Mucosa of rectum (tissue), 2 donors: ENCODE data around the gene MLH3.
A peak's percentile ranks its signal among the peaks of the same experiment; 100 is the strongest.

Experiments
- H3K27ac ChIP-seq, 2 donors: one replicate each; pipeline ENCODE4 v1.7.0; 2013; ENCODE audit warnings: inconsistent platforms in 2 of 2, low read depth in 2 of 2, low read length in 2 of 2
- H3K27me3 ChIP-seq, 2 donors: one replicate each; pipeline ENCODE4 v1.7.0; 2013; ENCODE audit warnings: low read length in 2 of 2; ENCODE audit not compliant: control insufficient read depth in 2 of 2, insufficient read depth in 2 of 2
- H3K36me3 ChIP-seq, 2 donors: one replicate each; pipeline ENCODE4 v1.7.0; 2013; ENCODE audit warnings: low read length in 2 of 2; ENCODE audit not compliant: control insufficient read depth in 2 of 2, insufficient read depth in 2 of 2
- H3K4me1 ChIP-seq, 2 donors: one replicate each; pipeline ENCODE4 v1.7.0; 2013; ENCODE audit warnings: low read length in 2 of 2, mild to moderate bottlenecking in 1 of 2; ENCODE audit not compliant: control insufficient read depth in 2 of 2, insufficient read depth in 2 of 2
- H3K4me3 ChIP-seq, 2 donors: one replicate each; pipeline ENCODE4 v1.7.0; 2013; ENCODE audit warnings: low read length in 2 of 2
- H3K9ac ChIP-seq, 2 donors: one replicate each; pipeline ENCODE4 v1.7.0; 2013; ENCODE audit warnings: low read length in 2 of 2, low read depth in 1 of 2, mild to moderate bottlenecking in 1 of 2
- H3K9me3 ChIP-seq, 2 donors: one replicate each; pipeline ENCODE4 v1.7.0; 2013; ENCODE audit warnings: low read length in 2 of 2; ENCODE audit not compliant: control insufficient read depth in 2 of 2
- donor health status: healthy.
- donor health status: Normal muscosa, but diverticular disease.

The MLH3 gene

DNA sequence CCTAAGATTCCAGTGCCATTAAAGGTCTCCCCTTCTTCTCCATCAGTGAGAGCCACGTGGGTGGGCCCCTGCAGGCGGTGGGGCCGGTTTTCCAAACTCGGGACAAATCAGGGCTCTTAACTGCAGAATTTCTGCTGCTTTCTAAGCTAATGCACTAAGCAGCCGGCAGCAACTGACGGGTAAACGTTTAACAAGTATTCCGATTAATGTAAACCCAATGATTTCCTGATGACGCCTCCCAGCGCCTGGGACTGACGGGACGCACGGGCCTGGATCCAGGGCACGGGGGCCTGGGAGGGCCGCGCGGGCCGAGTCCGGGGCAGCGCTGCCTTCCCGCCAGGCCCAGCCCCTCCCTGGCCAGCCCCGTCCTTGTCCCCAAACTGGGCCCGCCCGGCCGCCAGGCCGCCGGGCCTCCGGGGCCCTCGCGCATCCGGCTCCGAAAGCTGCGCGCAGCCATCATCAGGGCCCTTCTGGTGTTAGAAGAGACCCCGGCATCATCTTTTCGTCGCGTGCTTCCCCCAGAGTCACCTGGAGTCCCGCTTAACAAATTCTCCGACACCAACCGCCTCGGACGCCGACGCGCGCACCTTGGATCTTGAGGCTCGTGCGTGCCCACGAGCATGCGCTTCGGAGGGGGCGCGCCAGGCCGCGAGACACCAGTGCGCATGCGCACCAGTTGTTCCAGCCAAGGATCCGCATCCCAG, at the start of gene MLH3:
MLH3 (minus strand) TSS at position 616 of the 704 bp plus-strand sequence. CDS start 1,812 bp downstream, outside the sequence.
- no peaks in the 10 kb centered on the region for H3K9me3 ChIP-seq
- no peaks in the 10 kb centered on the region for H3K36me3 ChIP-seq

DNA sequence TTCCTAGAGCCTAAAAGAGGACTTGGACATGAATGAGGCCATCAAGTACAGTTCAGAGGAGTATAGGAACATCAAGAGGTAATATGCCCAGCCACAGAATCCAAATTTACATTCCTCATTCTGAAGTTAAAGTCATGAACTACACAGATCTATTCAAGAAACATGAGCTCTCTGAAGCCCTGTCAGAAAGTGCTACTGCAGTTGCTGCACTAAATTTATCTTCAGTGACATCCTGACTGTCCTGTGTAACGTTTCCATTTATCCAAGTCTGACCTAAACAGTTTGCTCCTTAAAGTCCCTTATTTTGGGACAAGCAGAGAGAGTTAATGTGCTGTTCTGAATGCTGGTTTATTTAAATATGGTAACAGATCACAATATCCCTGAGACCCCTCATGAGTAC, 47.4 kb upstream of the MLH3 start:
- Histone ChIP-seq H3K9ac (no peak overlapping the region), H3K27ac (no peak overlapping the region), H3K4me1 (peaks cover 0 to 3% of the 10 kb centered on the region in 2 donors), H3K9me3 (no peaks in the 10 kb centered on the region), H3K27me3 (no peaks in the 10 kb centered on the region), H3K36me3 (peaks cover 45 to 60% of the 10 kb centered on the region in 2 donors), H3K4me3 (no peak overlapping the region)

More for the DNA sequence above, at the start of gene MLH3:
- Histone ChIP-seq H3K4me1 (peaks cover 2 to 7% of the 10 kb centered on the region in 2 donors), H3K27me3 (no peaks in the 10 kb centered on the region), H3K27ac (peak within 1 kb of the TSS; percentile 84 to 88), H3K4me3 (peak within 1 kb of the TSS; percentile 78 to 89), H3K9ac (peak within 1 kb of the TSS; percentile 81 to 82)

DNA sequence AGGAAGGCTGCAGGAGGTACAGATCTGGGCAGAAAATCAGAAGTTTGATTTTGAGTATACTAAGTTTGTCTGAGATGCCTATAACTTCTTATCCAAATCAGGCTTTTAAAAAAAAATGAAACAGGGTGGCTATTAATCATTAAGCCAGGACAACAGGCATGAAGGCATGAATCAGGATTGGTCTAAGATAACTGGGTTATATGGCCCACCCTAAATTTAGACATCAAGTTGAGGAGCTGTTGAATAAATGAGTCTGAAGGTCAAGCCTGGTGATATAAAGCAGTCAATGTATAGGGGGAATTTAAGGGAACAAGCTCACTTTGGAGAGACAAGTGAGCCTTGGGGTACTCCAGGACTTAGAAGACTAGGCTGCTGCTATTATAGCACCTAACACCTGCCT, 46.9 kb upstream of the MLH3 start:
- H3K9ac ChIP-seq, result no peak overlapping the region
- no peaks in the 10 kb centered on the region for H3K9me3 ChIP-seq
- peaks cover 0 to 3% of the 10 kb centered on the region in 2 donors for H3K4me1 ChIP-seq
- H3K4me3 ChIP-seq, result no peak overlapping the region
- no peaks in the 10 kb centered on the region for H3K27me3 ChIP-seq
- H3K27ac ChIP-seq, result no peak overlapping the region
- peaks cover 47 to 57% of the 10 kb centered on the region in 2 donors for H3K36me3 ChIP-seq

DNA sequence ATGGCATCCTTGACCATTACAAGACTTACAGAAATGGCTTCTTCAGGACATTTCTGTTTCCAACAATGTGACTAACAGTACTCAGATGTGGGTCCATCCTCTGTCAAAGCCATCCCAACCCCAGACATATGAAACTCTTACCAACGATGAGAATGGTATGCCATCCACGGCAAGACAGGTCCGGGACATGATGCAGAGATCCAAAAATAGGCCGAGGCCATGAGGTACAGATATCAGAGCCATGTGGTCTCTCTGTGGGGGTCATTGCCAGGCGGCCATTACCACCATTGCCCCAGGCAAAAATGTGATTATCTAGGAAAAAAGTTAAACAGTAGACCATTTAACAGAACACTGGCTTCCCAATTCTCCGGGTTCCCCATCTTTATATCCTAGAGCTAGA, 45.7 kb upstream of the MLH3 start:
- no peak overlapping the region for H3K27ac ChIP-seq
- H3K9me3 ChIP-seq, result no peaks in the 10 kb centered on the region
- no peak overlapping the region for H3K9ac ChIP-seq
- H3K27me3 ChIP-seq, result no peaks in the 10 kb centered on the region
- H3K4me1 ChIP-seq, result peaks cover 0 to 3% of the 10 kb centered on the region in 2 donors
- H3K36me3 ChIP-seq, result peaks cover 47 to 65% of the 10 kb centered on the region in 2 donors
- no peak overlapping the region for H3K4me3 ChIP-seq

DNA sequence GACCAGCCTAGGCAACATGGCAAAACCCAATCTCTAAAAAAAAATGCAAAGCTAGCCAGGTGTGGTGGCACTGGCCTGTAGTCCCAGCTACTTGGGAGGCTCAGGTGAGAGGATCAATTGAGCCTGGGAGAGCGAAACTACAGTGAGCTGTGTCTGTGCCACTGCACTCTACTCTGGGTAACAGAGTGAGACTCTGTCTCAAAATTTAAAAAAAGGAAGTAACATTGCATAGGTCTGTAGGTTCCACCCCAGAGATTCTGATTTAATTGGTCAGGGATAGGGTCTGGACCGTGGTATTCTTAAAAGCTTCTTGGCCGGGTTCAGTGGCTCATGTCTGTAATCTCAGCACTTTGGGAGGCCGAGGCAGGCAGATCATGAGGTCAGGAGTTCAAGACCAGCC, 44.4 kb upstream of the MLH3 start:
- no peaks in the 10 kb centered on the region for H3K27me3 ChIP-seq

DNA sequence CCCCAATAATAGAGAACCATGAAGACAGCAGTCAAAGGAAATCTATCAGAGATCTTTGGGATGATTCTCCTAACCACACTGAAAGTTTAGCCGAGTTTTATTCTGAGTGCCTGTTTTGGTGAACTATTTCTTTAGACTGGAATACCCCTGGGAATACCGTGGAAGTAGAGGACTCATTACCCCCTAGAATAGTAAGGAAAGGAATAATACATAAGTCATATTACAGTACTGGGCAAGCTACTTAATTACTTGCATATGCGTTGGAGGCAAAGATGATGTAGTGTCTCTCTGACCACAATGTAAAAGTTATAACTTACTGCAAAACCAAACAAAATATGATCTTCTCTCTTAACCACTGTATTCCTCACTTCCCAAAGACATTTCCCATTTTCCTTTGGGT, 43.6 kb upstream of the MLH3 start:
- Histone ChIP-seq H3K9ac (no peak overlapping the region), H3K27me3 (no peaks in the 10 kb centered on the region), H3K4me1 (peaks cover 0 to 3% of the 10 kb centered on the region in 2 donors), H3K36me3 (peaks cover 30 to 56% of the 10 kb centered on the region in 2 donors), H3K9me3 (no peaks in the 10 kb centered on the region), H3K27ac (no peak overlapping the region), H3K4me3 (no peak overlapping the region)

More for the DNA sequence above, 44.4 kb upstream of the MLH3 start:
- Histone ChIP-seq H3K4me3 (no peak overlapping the region), H3K36me3 (peaks cover 37 to 60% of the 10 kb centered on the region in 2 donors), H3K4me1 (peaks cover 0 to 3% of the 10 kb centered on the region in 2 donors), H3K9ac (no peak overlapping the region), H3K27ac (no peak overlapping the region), H3K9me3 (no peaks in the 10 kb centered on the region)

DNA sequence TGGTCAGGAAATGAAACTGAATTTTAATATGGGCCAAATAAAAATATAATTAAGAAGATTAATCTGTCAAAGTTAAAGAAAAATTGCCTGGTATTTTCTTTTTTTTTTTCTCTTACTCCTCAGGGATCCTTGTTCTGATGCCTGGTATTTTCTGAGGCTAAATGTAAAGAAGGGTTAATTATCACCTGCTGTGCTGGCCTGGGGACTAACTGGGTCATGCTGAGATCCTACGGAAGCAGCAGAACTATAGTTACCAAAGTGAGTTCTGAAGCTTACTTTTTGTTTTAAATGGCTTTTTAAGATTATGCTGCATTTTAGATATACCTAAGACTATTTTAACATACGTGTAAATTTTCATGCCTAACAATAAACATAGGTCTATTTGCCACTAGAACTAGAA, 41.4 kb upstream of the MLH3 start:
- no peaks in the 10 kb centered on the region for H3K4me1 ChIP-seq
- H3K36me3 ChIP-seq, result peaks cover 37 to 58% of the 10 kb centered on the region in 2 donors
- H3K27ac ChIP-seq, result no peak overlapping the region
- no peaks in the 10 kb centered on the region for H3K9me3 ChIP-seq
- H3K9ac ChIP-seq, result no peak overlapping the region
- H3K27me3 ChIP-seq, result no peaks in the 10 kb centered on the region
- no peak overlapping the region for H3K4me3 ChIP-seq

DNA sequence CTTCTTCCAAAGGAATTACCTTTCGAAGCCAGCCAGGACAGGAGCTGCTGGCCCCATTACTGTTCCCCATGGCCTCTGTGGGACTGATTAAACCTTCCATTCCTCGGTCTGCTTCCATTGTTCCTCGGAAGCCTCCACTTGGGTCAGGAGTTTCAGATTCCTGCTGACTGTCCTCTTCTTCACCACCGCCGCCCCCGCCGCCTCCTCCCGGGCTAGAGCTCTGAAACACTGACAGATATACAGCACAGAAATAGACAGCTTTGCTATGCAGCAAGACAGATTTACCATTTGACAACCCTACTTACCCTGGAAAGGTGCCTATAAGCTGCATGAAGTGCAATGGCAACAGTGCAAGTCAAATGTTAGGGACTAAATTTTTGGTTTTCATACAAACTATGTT, 40.0 kb upstream of the MLH3 start:
- H3K9me3 ChIP-seq, result no peaks in the 10 kb centered on the region
- no peaks in the 10 kb centered on the region for H3K4me1 ChIP-seq
- no peaks in the 10 kb centered on the region for H3K27me3 ChIP-seq
- H3K27ac ChIP-seq, result no peak overlapping the region
- H3K36me3 ChIP-seq, result peaks cover 44 to 60% of the 10 kb centered on the region in 2 donors
- no peak overlapping the region for H3K4me3 ChIP-seq
- no peak overlapping the region for H3K9ac ChIP-seq

DNA sequence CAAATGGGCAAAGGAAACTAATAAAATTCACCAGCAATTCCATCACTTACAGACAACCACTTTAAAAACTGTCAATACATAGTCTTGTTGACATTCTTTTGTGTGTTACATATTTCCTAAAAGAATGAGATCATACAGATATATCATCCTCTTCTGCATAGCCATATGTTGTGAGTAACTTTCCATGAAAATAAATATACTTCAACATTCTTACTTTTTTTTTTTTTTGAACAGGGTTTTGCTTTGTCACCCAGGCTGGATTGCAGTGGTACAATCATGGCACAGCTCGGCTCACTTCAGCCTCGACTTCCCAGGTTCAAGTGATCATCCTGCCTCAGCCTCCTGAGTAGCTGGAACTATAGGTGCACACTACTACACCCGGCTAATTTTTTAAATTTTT, 39.1 kb upstream of the MLH3 start:
- Histone ChIP-seq H3K27me3 (no peaks in the 10 kb centered on the region), H3K36me3 (peaks cover 42 to 56% of the 10 kb centered on the region in 2 donors), H3K4me3 (no peak overlapping the region), H3K9ac (no peak overlapping the region), H3K27ac (no peak overlapping the region), H3K9me3 (no peaks in the 10 kb centered on the region), H3K4me1 (no peaks in the 10 kb centered on the region)

DNA sequence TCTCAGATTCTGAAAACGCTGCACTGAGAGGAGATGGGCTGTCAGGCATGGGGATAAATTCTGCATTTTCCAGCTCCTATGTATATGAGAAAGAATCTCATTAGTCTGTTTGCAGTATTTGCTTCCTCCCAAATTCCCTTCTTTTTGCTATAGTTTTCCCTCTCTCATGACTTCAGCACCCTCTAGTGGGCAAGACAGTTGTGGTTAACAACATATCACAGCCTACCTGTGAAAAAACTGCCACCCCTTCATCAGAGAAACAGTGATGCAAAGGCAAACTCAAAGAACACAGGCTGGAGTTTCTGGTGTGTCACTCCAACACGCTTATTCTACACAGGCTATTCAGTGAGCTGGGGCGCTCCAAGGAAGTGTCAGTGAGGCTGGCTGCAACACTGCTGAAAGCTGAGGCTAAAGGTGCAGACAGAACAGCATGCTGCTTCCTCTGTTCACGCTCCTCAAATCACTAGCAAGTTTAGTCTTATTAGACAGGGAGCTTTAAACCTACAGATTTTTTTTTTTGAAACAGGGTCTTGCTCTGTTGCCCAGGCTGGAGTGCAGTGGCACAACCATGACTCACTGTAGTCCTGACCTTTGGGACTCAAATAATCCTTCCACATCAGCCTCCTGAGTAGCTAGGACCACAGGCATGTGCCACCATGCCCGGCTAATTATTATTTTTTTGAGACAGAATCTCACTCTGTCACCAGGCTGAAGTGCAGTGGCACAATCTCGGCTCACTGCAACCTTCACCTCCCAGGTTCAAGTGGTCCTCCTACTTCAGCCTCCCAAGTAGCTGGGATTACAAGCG, 37.5 kb upstream of the MLH3 start:
- Histone ChIP-seq H3K36me3 (peaks cover 44 to 54% of the 10 kb centered on the region in 2 donors), H3K9ac (no peak overlapping the region), H3K4me3 (no peak overlapping the region), H3K27ac (no peak overlapping the region), H3K9me3 (no peaks in the 10 kb centered on the region), H3K4me1 (no peaks in the 10 kb centered on the region), H3K27me3 (no peaks in the 10 kb centered on the region)
